Measurements from ENCODE around the gene KLHL26. TPM values are rescaled to one million over a fixed set of nuclear protein-coding genes. Genes with fewer than 3 reads are reported as not detected.

The KLHL26 gene
- total RNA-seq, 6 experiments from 2014 or later = 3.6 to 9.3 (median 7.4) TPM

DNA sequence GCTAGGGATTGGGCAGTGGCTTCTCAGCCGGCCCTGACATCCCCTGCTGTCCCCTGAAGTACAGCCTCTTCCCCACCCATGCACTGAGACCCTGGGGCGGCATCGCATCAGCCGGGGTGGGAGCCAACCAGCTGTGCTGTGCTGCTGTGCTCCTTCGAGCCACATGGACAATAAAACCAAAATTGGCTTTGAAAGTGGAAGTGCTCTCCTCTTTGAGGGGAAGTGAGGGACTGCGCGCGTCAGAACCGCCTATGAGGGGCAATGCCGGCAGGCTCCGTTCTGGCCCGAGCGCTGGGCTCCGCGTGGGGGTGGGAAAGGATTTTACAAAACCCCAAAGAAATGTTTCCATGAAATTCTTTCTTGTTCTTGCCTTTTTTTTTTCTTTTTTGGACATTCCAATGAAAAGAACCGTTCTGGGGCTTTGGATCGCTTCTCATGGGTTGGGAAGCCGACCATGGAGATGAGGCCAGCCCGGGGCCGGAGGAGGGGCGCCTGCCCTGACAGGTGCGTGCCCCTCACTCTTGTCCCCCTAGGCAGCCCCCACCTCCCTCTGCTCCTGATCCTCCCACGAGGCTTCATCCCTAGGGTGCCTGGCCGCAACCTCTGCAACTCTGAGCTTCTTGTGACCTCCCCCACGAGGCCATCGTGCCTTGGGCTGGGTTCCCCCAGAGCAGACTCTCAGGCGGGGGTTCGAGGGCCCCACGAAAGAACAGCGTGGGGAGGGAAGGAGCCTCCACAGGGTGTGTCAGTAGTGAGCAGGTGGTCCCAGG, 22.6 kb downstream of the KLHL26 start:
- DNase-seq = no peak
- H3K36me3 Mint-ChIP-seq (ENCODE audit: low read depth) = no peaks in the 10 kb centered on the region
- peak overlapping the region; percentile 74; the same call in 1 of the 2 replicates for H3K4me3 Mint-ChIP-seq

DNA sequence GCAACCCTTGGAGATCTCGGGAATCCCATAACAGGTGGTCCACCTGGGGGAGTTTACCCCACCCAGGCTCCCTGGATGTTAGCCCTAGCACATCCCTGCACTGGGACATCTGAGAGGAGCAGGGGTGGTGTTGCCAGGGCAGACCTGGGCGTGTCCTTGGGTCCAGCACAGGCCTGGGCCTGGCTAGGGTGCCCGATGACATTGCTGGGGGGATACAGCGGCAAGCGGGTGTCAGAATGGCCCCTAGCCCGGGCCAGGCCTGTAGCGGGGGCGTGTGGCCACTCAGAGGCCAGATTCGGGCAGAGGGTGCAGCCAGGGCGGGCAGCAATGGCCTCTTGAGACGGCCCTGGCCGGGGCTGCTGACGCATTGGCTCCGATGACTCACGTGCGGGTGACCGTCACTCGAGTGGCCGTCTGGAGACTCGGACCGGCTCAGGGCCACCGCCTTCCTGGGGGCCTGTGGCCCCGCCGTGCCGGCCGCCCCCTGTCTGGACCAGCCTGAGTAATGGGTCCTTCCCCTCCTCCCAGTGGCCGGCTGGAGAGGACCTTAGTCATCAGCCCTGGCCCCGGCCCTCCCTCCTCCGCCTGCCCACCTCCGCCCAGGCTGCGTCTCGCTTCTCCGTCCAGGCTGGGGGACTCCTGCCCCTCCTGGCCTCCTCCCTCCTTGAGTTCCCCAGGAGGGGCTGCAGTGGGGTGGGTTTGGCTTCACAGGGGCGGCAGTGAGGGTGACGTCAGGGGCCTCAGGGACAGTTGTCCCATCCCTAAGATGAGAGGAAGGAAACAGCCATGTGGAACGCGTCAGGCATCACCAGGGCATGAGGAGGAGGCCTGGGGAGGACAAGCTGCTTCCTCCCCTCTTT, 23.5 kb downstream of the KLHL26 start:
- Mint-ChIP-seq H3K36me3 (ENCODE audit: low read depth) (no peaks in the 10 kb centered on the region), H3K27ac (peak overlapping the region; percentile 92), H3K4me3 (peak overlapping the region; percentile 74), H3K4me1 (ENCODE audit: low read depth) (peaks cover 54% of the 10 kb centered on the region), H3K9me3 (no peaks in the 10 kb centered on the region), H3K27me3 (ENCODE audit: insufficient read depth) (peaks cover 2% of the 10 kb centered on the region)
- TF ChIP-seq, protein P1, sequence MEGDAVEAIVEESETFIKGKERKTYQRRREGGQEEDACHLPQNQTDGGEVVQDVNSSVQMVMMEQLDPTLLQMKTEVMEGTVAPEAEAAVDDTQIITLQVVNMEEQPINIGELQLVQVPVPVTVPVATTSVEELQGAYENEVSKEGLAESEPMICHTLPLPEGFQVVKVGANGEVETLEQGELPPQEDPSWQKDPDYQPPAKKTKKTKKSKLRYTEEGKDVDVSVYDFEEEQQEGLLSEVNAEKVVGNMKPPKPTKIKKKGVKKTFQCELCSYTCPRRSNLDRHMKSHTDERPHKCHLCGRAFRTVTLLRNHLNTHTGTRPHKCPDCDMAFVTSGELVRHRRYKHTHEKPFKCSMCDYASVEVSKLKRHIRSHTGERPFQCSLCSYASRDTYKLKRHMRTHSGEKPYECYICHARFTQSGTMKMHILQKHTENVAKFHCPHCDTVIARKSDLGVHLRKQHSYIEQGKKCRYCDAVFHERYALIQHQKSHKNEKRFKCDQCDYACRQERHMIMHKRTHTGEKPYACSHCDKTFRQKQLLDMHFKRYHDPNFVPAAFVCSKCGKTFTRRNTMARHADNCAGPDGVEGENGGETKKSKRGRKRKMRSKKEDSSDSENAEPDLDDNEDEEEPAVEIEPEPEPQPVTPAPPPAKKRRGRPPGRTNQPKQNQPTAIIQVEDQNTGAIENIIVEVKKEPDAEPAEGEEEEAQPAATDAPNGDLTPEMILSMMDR (IDR thresholded peaks at IDR 0.05) = no peak
- peak; percentile 57 for DNase-seq

More for the DNA sequence above, 22.6 kb downstream of the KLHL26 start:
- Mint-ChIP-seq H3K9me3 (no peaks in the 10 kb centered on the region), H3K4me1 (ENCODE audit: low read depth) (peaks cover 54% of the 10 kb centered on the region), H3K27ac (peak overlapping the region; percentile 92), H3K27me3 (ENCODE audit: insufficient read depth) (peaks cover 2% of the 10 kb centered on the region)
- TF ChIP-seq, protein P1 (IDR thresholded peaks at IDR 0.05) = no peak

- peak overlapping the region; percentile 92 for H3K27ac Mint-ChIP-seq
- no peak for DNase-seq
- peaks cover 54% of the 10 kb centered on the region for H3K4me1 Mint-ChIP-seq (ENCODE audit: low read depth)
- H3K4me3 Mint-ChIP-seq = peak overlapping the region; percentile 74; the same call in 1 of the 2 replicates
- peaks cover 2% of the 10 kb centered on the region for H3K27me3 Mint-ChIP-seq (ENCODE audit: insufficient read depth)
- TF ChIP-seq, protein P1 (IDR thresholded peaks at IDR 0.05) = no peak
- H3K36me3 Mint-ChIP-seq (ENCODE audit: low read depth) = no peaks in the 10 kb centered on the region
- H3K9me3 Mint-ChIP-seq = no peaks in the 10 kb centered on the region
Observed at GRCh38 chr19:18660939-18661670, 24.3 kb downstream of the KLHL26 start.

DNA sequence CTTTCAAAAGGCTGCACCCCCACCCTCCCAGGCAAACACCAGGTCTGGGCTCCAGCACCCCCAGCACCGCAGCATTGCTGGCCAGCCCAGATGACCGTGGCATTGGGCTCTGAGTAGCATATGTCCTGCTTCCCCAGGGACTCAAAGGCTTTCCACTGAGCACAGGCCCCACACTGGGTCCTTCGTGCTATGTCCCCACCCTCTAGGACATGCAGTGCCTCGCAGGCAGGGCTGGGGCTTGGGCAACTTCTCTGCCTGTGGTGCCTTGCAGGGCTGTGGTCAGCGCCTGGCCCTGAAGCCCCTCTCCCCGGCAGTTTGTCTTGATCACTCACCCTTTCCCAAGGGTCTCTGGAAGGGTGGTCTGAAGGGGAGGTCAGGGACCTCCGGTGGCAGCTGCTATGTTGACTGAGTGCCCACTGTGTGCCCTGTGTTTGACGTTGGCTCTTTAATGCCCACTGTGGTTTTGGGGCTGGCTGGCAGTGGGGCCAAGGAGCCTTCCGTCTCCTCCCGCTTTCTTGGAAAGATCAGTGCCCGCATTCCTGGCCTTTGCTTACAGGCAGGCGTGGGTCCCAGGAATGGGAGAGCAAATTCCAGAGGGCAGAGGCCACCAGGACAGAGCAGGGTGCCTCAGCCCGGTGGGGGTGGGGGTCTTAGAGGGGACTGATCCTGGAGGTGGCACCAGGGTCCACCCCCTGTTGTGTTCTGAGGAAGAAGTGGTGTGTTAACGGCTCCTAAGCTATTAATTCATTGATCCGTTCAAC, 26.3 kb downstream of the KLHL26 start:
- no peak overlapping the region for H3K4me3 Mint-ChIP-seq
- no peak overlapping the region for H3K27ac Mint-ChIP-seq
- H3K36me3 Mint-ChIP-seq (ENCODE audit: low read depth) = peaks cover 4% of the 10 kb centered on the region; the same call in 1 of the 2 replicates
- TF ChIP-seq, protein P1 (IDR thresholded peaks at IDR 0.05) = no peak
- no peaks in the 10 kb centered on the region for H3K9me3 Mint-ChIP-seq
- H3K27me3 Mint-ChIP-seq (ENCODE audit: insufficient read depth) = no peaks in the 10 kb centered on the region; the same call in 1 of the 2 replicates
- peaks cover 42% of the 10 kb centered on the region for H3K4me1 Mint-ChIP-seq (ENCODE audit: low read depth)
- DNase-seq = no peak
